ENCODE results near the gene SGMS2.

SGMS2 gene

GRCh38 chr4:107837776-107838618 is 13.3 kb downstream of the SGMS2 start:
- Histone ChIP-seq H3K4me3 (ENCODE audit: low read depth in 1 of 2, low read length in 1 of 2) (peak overlapping the region in 1 of 2 experiments; percentile 38), H3K4me1 (ENCODE audit: control insufficient read depth in 1 of 2, insufficient read depth in 1 of 2, low read depth in 1 of 2, low read length in 1 of 2) (peaks cover 49 to 75% of the 10 kb centered on the region in 2 experiments), H3K36me3 (no peaks in the 10 kb centered on the region), H3K9me3 (no peaks in the 10 kb centered on the region), H3K27ac (peak overlapping the region; percentile 83), H3K27me3 (no peaks in the 10 kb centered on the region)
- TF ChIP-seq CTCF (IDR thresholded peaks at IDR 0.05), result no peak

- Histone ChIP-seq H3K27me3 (no peaks in the 10 kb centered on the region), H3K4me1 (ENCODE audit: control insufficient read depth in 1 of 2, insufficient read depth in 1 of 2, low read depth in 1 of 2, low read length in 1 of 2) (peaks cover 49 to 79% of the 10 kb centered on the region in 2 experiments), H3K36me3 (no peaks in the 10 kb centered on the region), H3K4me3 (ENCODE audit: low read depth in 1 of 2, low read length in 1 of 2) (peak overlapping the region; percentile 20 to 38), H3K9me3 (no peaks in the 10 kb centered on the region), H3K27ac (peak overlapping the region; percentile 83)
- no peak for TF ChIP-seq CTCF (IDR thresholded peaks at IDR 0.05)
Observed at GRCh38 chr4:107838861-107839565, 14.3 kb downstream of the SGMS2 start.

- Histone ChIP-seq H3K27ac (no peak overlapping the region), H3K27me3 (no peaks in the 10 kb centered on the region), H3K4me3 (ENCODE audit: low read depth in 1 of 2, low read length in 1 of 2) (no peak overlapping the region), H3K36me3 (no peaks in the 10 kb centered on the region), H3K4me1 (ENCODE audit: control insufficient read depth in 1 of 2, insufficient read depth in 1 of 2, low read depth in 1 of 2, low read length in 1 of 2) (peaks cover 28 to 46% of the 10 kb centered on the region in 2 experiments), H3K9me3 (no peaks in the 10 kb centered on the region)
- no peak for TF ChIP-seq CTCF (IDR thresholded peaks at IDR 0.05)
Observed at GRCh38 chr4:107843391-107843790, 18.7 kb downstream of the SGMS2 start.

GRCh38 chr4:107845681-107846080 is 20.9 kb downstream of the SGMS2 start:
- Histone ChIP-seq H3K4me3 (ENCODE audit: low read depth in 1 of 2, low read length in 1 of 2) (no peak overlapping the region), H3K36me3 (no peaks in the 10 kb centered on the region), H3K4me1 (ENCODE audit: control insufficient read depth in 1 of 2, insufficient read depth in 1 of 2, low read depth in 1 of 2, low read length in 1 of 2) (peaks cover 10 to 23% of the 10 kb centered on the region in 2 experiments), H3K27ac (no peak overlapping the region), H3K9me3 (no peaks in the 10 kb centered on the region), H3K27me3 (no peaks in the 10 kb centered on the region)
- TF ChIP-seq CTCF (IDR thresholded peaks at IDR 0.05), result no peak

GRCh38 chr4:107850438-107850837 is 25.7 kb downstream of the SGMS2 start:
- peaks cover 0 to 10% of the 10 kb centered on the region in 2 experiments for H3K4me1 ChIP-seq (ENCODE audit: control insufficient read depth in 1 of 2, insufficient read depth in 1 of 2, low read depth in 1 of 2, low read length in 1 of 2)
- H3K27me3 ChIP-seq, result no peaks in the 10 kb centered on the region
- TF ChIP-seq CTCF (IDR thresholded peaks at IDR 0.05), result no peak
- no peak overlapping the region for H3K27ac ChIP-seq
- no peak overlapping the region for H3K4me3 ChIP-seq (ENCODE audit: low read depth in 1 of 2, low read length in 1 of 2)
- no peaks in the 10 kb centered on the region for H3K9me3 ChIP-seq
- no peaks in the 10 kb centered on the region for H3K36me3 ChIP-seq
